Keratinocyte (primary cell): ENCODE results near the gene ELF1. TPM values are rescaled to one million over a fixed set of nuclear protein-coding genes. Genes with fewer than 3 reads are reported as not detected.

Experiments
- DNase-seq: peaks from one replicate; pipeline ENCODE4 v3.0.0-alpha.2; 2011; ENCODE audit warnings: low read depth, missing footprints, low spot score
- FAIRE-seq: peaks from 2 replicates; lab custom pipeline; 2011; peaks lifted over from hg19 to GRCh38; lab: Jason Lieb, UNC
- H2AFZ ChIP-seq: 2 replicates; pipeline ENCODE4 v1.6.0; 2012; ENCODE audit warnings: low read length, control low read depth, inconsistent platforms; ENCODE audit not compliant: control insufficient read depth
- H3K27ac ChIP-seq: 2 replicates; pipeline ENCODE4 v1.5.1; 2011; ENCODE audit warnings: low read length; ENCODE audit not compliant: control insufficient read depth, insufficient read depth
- H3K27me3 ChIP-seq: 3 replicates; pipeline ENCODE4 v1.6.0; 2011; ENCODE audit warnings: low read length; ENCODE audit not compliant: control insufficient read depth, insufficient read depth; ENCODE audit errors: extremely low read depth
- H3K36me3 ChIP-seq, 2 experiments: 2 replicates in 1 of 2; 3 replicates in 1 of 2; pipeline ENCODE4 v1.5.1; 2011; ENCODE audit warnings: low read length in 2 of 2, mild to moderate bottlenecking in 1 of 2; ENCODE audit not compliant: control insufficient read depth in 2 of 2, insufficient read depth in 2 of 2; ENCODE audit errors: extremely low read depth in 1 of 2
- H3K4me1 ChIP-seq: 3 replicates; pipeline ENCODE4 v1.5.1; 2011; ENCODE audit warnings: low read length; ENCODE audit not compliant: control insufficient read depth, insufficient read depth; ENCODE audit errors: extremely low read depth
- H3K4me2 ChIP-seq: 3 replicates; pipeline ENCODE4 v1.6.0; 2011; ENCODE audit warnings: low read depth, low read length; ENCODE audit not compliant: control insufficient read depth, insufficient read depth; ENCODE audit errors: extremely low read depth
- H3K4me3 ChIP-seq, 3 experiments: fragments of 200-600 bp in 1 of 3; sonication (generic) in 1 of 3; 2 replicates in 2 of 3; 3 replicates in 1 of 3; pipeline ENCODE4 v1.5.1; 2011 to 2016; ENCODE audit warnings: low read length in 3 of 3, mild to moderate bottlenecking in 3 of 3, control low read depth in 2 of 3, inconsistent platforms in 1 of 3, low read depth in 1 of 3, mixed read lengths in 1 of 3, mixed run types in 1 of 3, moderate library complexity in 1 of 3; ENCODE audit not compliant: control insufficient read depth in 2 of 3, insufficient read depth in 2 of 3; ENCODE audit errors: extremely low read depth in 1 of 3
- H3K79me2 ChIP-seq: 2 replicates; pipeline ENCODE4 v1.6.0; 2012; ENCODE audit warnings: low read length; ENCODE audit not compliant: control insufficient read depth, insufficient read depth
- H3K9ac ChIP-seq: 3 replicates; pipeline ENCODE4 v1.6.0; 2011; ENCODE audit warnings: low read length; ENCODE audit not compliant: control insufficient read depth, insufficient read depth; ENCODE audit errors: extremely low read depth
- H3K9me1 ChIP-seq: 3 replicates; pipeline ENCODE4 v1.6.0; 2011; ENCODE audit warnings: low read length; ENCODE audit not compliant: control insufficient read depth, insufficient read depth; ENCODE audit errors: extremely low read depth
- H3K9me3 ChIP-seq: 2 replicates; pipeline ENCODE4 v1.5.1; 2012; ENCODE audit warnings: low read depth, low read length; ENCODE audit not compliant: control insufficient read depth
- H4K20me1 ChIP-seq: 3 replicates; pipeline ENCODE4 v1.6.0; 2011; ENCODE audit warnings: low read length; ENCODE audit not compliant: control insufficient read depth, insufficient read depth; ENCODE audit errors: extremely low read depth
- EZH2 ChIP-seq: IDR thresholded peaks from one replicate; pipeline ENCODE4 v1.6.1; 2012; ENCODE audit warnings: inconsistent platforms, mild to moderate bottlenecking, low read length, moderate library complexity
- dilution Hi-C: fragments of 300-500 bp; cut with MboI; formaldehyde crosslinking; loops from one replicate; pipeline ENCODE4 v1.7.0; 2020; ENCODE audit warnings: low sequenced_read_pairs; ENCODE audit not compliant: extremely low pct_ligation_motif_present
- polyA plus RNA-seq, 5 experiments: library from polyadenylated mRNA; depleted of rRNA in 3 of 5; stranded (reverse) in 3 of 5; stranded (forward) in 1 of 5; unstranded in 1 of 5; fragments of >200 nt; gene quantifications; 1 replicate in 1 of 5; 2 replicates in 3 of 5; 3 replicates in 1 of 5; pipeline versions ENCODE4 v1.2.1 to v1.2.3, GENCODE V29; 2011 to 2012; ENCODE audit warnings: missing spikeins in 2 of 5, low read depth in 1 of 5, low replicate concordance in 1 of 5
- TF ChIP-seq, protein P1 (sequence below), 3 experiments: IDR thresholded peaks in 1 of 3; conservative IDR thresholded peaks in 1 of 3; optimal IDR thresholded peaks in 1 of 3; 2 replicates in 2 of 3; 3 replicates in 1 of 3; pipeline versions ENCODE3 to v1.5.1; 2011; ENCODE audit warnings: low read length in 3 of 3, mild to moderate bottlenecking in 3 of 3, moderate library complexity in 2 of 3, control low read depth in 1 of 3, inconsistent platforms in 1 of 3; ENCODE audit not compliant: insufficient read depth in 2 of 3; ENCODE audit errors: extremely low read depth in 1 of 3

Gene ELF1
- polyA plus RNA-seq, 1 donor (not counting 4 experiments of a cell fraction or from before 2014, with no cell fraction given) = 57.6 TPM

DNA sequence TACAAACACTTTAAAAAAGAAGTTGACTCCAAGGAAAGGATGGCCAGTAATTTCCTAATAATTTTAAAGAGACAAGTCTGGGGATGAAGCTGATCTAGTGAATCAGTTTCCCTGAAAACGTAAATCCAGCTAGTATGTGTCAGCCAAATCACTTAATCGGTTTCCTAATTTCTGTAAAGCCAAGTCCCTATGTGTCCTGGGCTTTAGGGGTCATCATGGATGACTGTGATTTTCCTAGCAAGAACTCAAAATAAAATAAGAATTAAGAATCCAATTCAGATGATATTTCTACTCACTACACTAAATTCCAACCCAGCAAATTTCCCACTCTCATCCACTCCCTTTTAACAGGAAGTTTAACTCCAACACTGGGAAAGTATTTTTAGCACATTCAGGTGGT lies 35.9 kb downstream of the ELF1 start:
- FAIRE-seq (no peak), DNase-seq (no peak)
- Histone ChIP-seq H3K4me3 (no peak overlapping the region), H3K27ac (peak overlapping the region; percentile 40), H3K79me2 (peaks cover 87% of the 10 kb centered on the region), H3K9ac (peak overlapping the region; percentile 16), H3K9me3 (no peaks in the 10 kb centered on the region), H4K20me1 (no peaks in the 10 kb centered on the region), H2AFZ (no peak overlapping the region), H3K4me2 (peak overlapping the region; percentile 89), H3K4me1 (peaks cover 27% of the 10 kb centered on the region), H3K36me3 (peaks cover 3 to 6% of the 10 kb centered on the region in 2 experiments), H3K27me3 (no peaks in the 10 kb centered on the region), H3K9me1 (no peaks in the 10 kb centered on the region)
- no peak for TF ChIP-seq EZH2
- TF ChIP-seq, protein P1, sequence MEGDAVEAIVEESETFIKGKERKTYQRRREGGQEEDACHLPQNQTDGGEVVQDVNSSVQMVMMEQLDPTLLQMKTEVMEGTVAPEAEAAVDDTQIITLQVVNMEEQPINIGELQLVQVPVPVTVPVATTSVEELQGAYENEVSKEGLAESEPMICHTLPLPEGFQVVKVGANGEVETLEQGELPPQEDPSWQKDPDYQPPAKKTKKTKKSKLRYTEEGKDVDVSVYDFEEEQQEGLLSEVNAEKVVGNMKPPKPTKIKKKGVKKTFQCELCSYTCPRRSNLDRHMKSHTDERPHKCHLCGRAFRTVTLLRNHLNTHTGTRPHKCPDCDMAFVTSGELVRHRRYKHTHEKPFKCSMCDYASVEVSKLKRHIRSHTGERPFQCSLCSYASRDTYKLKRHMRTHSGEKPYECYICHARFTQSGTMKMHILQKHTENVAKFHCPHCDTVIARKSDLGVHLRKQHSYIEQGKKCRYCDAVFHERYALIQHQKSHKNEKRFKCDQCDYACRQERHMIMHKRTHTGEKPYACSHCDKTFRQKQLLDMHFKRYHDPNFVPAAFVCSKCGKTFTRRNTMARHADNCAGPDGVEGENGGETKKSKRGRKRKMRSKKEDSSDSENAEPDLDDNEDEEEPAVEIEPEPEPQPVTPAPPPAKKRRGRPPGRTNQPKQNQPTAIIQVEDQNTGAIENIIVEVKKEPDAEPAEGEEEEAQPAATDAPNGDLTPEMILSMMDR (optimal IDR thresholded peaks at IDR 0.05 in 1 of 3, IDR thresholded peaks at IDR 0.05 in 1 of 3, conservative IDR thresholded peaks at IDR 0.05 in 1 of 3; ENCODE audit: extremely low read depth in 1 of 3, insufficient read depth in 2 of 3, low read length in 3 of 3) = no peak
- dilution Hi-C loops = no loop called here

DNA sequence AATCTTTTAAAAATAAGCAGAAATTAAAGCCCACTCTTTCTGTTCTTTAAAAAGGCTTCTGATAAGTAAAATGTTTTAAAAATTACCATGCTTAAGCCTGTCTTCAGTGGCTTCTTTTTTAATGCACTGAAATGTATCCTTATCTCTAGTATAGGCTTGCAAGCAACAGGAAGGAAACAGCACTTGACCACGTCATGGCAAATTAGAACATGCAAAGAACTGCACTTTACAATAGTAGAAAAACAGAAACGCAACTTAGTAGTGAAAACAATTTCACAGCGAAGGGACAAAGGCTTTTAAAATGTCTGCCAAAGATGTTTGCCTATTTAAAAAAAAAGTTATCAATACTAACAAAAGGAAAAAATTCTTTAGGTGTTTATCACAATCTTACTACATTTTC lies 36.3 kb downstream of the ELF1 start:
- H4K20me1 ChIP-seq = no peaks in the 10 kb centered on the region
- H3K27ac ChIP-seq = peak overlapping the region; percentile 40
- no peak overlapping the region for H2AFZ ChIP-seq
- H3K4me2 ChIP-seq = peak overlapping the region; percentile 89
- peaks cover 3 to 6% of the 10 kb centered on the region in 2 experiments for H3K36me3 ChIP-seq
- H3K9ac ChIP-seq = peak overlapping the region; percentile 16
- H3K27me3 ChIP-seq = no peaks in the 10 kb centered on the region
- no peaks in the 10 kb centered on the region for H3K9me1 ChIP-seq
- no peaks in the 10 kb centered on the region for H3K9me3 ChIP-seq
- dilution Hi-C loops = no loop called here
- TF ChIP-seq, protein P1 (optimal IDR thresholded peaks at IDR 0.05 in 1 of 3, IDR thresholded peaks at IDR 0.05 in 1 of 3, conservative IDR thresholded peaks at IDR 0.05 in 1 of 3; ENCODE audit: extremely low read depth in 1 of 3, insufficient read depth in 2 of 3, low read length in 3 of 3) = no peak
- TF ChIP-seq EZH2 = no peak
- peak overlapping the region in 1 of 3 experiments; percentile 0 for H3K4me3 ChIP-seq
- DNase-seq (no peak), FAIRE-seq (peak; percentile 71)
- peaks cover 87% of the 10 kb centered on the region for H3K79me2 ChIP-seq
- peaks cover 27% of the 10 kb centered on the region for H3K4me1 ChIP-seq
